RWPE1 (cell line): ENCODE measurements around the gene KLHDC7B.
A peak's percentile ranks its signal among the peaks of the same experiment; 100 is the strongest.

Experiments
- CTCF ChIA-PET: fragments of 350-600 bp; sonication (Branson Sonifier 250); formaldehyde crosslinking; extraction: SDS; loops from one replicate; lab custom pipeline; 2021; lab: Yijun Ruan, JAX
- POLR2A ChIA-PET: fragments of 400-600 bp; formaldehyde crosslinking; extraction: SDS; loops from one replicate; lab custom pipeline; 2020; ENCODE audit warnings: antibody characterized with exemption; ENCODE audit not compliant: low non-redundant PET; lab: Yijun Ruan, JAX
- DNase-seq: peaks from one replicate; pipeline ENCODE4 v3.0.0; 2012; ENCODE audit warnings: low spot score
- H3K27ac ChIP-seq: fragments of 450-650 bp; 2 replicates; pipeline ENCODE4 v1.5.1; 2017
- TF ChIP-seq, protein P1 (sequence below): fragments of 450-650 bp; conservative IDR thresholded peaks from 2 replicates; pipeline ENCODE4 v1.5.1; 2017; ENCODE audit warnings: low read depth, mild to moderate bottlenecking

The KLHDC7B gene

DNA sequence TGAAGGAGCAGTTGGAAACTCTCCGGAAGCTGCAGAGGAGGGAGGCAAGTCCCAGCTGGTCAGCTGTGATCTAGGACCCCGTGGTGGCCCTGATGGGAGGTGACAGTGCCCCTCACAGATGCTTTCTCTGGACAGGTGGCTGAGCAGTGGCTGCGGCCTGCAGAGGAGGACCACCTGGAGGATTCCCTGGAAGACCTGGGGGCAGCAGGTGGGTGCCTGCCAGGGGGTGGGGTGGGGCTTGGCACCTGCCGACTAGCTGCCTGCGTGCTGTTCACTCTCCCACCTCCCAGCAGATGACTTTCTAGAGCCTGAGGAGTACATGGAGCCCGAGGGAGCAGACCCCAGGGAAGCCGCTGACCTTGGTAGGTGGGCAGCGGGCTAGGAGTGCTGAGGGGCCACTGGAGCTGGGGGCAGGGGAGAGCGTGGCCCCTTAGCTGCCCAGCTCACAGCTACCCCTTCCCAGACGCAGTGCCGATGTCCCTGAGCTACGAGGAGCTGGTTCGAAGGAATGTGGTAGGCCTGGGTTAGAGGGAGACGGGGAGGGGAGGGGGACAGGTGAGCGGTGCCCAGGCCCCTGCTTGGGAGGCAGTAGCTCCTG, 23.4 kb upstream of the KLHDC7B start:
- TF ChIP-seq, protein P1, sequence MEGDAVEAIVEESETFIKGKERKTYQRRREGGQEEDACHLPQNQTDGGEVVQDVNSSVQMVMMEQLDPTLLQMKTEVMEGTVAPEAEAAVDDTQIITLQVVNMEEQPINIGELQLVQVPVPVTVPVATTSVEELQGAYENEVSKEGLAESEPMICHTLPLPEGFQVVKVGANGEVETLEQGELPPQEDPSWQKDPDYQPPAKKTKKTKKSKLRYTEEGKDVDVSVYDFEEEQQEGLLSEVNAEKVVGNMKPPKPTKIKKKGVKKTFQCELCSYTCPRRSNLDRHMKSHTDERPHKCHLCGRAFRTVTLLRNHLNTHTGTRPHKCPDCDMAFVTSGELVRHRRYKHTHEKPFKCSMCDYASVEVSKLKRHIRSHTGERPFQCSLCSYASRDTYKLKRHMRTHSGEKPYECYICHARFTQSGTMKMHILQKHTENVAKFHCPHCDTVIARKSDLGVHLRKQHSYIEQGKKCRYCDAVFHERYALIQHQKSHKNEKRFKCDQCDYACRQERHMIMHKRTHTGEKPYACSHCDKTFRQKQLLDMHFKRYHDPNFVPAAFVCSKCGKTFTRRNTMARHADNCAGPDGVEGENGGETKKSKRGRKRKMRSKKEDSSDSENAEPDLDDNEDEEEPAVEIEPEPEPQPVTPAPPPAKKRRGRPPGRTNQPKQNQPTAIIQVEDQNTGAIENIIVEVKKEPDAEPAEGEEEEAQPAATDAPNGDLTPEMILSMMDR: no peak
- ChIA-PET CTCF (no interaction called here), POLR2A (no interaction called here)
- peak overlapping the region; percentile 97 for H3K27ac ChIP-seq
- DNase-seq: no peak

DNA sequence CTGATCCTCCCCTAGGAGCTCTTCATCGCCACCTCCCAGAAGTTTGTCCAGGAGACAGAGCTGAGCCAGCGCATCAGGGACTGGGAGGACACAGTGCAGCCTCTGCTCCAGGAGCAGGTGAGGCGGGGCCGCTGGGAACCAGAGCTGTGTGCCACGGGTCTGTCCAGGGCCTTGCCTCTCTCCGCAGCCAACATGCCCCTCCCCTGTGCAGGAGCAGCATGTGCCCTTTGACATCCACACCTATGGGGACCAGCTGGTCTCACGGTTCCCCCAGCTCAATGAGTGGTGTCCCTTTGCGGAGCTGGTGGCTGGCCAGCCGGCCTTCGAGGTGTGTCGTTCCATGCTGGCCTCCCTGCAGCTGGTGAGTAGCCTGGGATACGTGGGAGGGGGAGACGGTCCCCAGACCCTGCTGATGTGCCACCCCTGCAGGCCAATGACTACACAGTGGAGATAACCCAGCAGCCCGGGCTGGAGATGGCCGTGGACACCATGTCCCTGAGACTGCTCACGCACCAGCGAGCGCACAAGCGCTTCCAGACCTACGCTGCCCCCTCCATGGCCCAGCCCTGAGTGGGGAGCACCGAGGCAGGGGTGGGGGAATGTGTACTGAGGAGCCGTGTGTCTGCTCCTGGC, 22.8 kb upstream of the KLHDC7B start:
- ChIA-PET CTCF (no interaction called here), POLR2A (no interaction called here)
- DNase-seq: no peak
- peak overlapping the region; percentile 97 for H3K27ac ChIP-seq
- TF ChIP-seq, protein P1: no peak

DNA sequence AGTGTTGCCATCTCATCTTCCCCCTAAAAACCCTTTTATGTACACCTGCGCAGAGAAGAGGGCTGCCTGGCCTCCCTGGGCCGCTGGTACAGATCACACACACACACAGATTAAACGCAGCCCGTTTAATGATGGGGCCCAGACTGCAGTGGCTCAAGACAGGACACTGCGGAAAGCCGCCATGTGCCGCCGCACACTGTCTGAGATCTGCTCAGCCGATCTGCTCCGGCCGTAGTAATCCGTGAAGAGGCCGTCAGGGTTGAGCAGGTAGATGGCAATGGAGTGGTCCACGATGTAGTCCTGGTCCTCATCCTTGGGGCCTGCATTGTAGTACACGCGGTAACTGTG, 22.3 kb upstream of the KLHDC7B start:
- POLR2A ChIA-PET: no interaction called here

DNA sequence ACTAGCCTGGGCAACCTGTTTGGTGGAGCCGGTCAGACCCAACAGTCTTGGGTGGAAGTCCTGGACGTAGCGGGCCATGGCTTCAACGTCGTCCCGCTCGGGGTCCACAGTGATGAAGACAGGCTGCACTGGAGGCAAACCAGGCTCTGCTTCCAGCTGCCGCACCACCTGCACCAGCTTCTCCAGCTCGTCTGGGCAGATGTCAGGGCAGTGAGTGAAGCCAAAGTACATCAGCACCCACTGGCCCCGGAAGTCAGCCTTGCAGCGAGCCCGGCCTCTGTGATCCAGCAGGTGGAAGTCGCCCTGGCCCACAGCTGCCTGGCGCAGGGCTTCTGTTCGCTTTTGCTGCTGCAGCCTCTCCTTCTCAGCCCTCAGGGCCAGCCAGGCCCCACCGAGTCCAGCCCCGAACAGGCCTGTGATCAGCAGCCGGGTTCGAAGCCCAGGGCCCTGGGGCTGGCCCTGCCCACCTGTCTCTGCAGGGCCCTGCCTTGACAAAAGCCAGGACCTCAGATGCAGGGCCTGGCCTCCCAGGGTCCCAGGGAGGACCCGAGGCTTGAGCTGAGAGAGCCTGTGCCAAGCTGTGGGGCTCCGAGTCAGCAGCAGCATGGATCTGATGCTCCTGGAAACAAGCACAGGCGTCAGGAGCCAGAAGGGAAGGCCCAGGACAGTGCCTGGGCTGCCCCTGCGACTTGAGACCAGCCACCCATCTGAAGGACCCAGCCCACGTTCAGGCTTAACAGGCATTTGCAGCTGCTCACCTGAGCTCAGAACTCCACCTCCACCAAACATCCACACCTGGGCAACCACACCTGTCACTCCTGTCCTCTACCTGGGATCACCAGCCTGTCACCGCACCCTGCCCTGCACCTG, 21.7 kb upstream of the KLHDC7B start:
- CTCF ChIA-PET: no interaction called here
- POLR2A ChIA-PET: no interaction called here
- no peak for DNase-seq
- TF ChIP-seq, protein P1: no peak
- peak overlapping the region; percentile 97 for H3K27ac ChIP-seq

More for the DNA sequence above, 22.3 kb upstream of the KLHDC7B start:
- CTCF ChIA-PET: no interaction called here
- DNase-seq: no peak
- H3K27ac ChIP-seq: peak overlapping the region; percentile 97
- TF ChIP-seq, protein P1: no peak

DNA sequence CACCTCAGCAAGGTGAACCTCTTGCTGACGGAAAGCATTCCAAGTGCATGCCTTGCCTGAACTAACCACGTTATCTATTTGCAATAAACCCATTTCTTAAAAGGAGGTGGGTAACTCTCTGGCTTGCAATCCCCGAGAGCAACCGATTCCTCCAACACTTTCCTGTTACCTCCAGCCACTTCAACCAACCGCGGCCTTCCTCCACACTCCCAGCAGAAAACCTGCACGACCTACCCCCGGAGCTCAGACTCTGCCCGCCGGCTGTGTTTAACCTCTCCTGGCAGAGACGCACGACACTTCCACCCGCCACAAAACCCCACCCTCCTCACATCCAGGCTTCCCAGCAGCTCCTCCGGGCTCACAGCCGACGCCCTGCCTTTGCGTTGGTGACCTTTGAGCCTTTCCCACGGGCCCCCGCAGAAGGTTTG, 21.0 kb upstream of the KLHDC7B start:
- peak overlapping the region; percentile 97 for H3K27ac ChIP-seq
- no peak for DNase-seq
- TF ChIP-seq, protein P1: no peak
- ChIA-PET POLR2A (no interaction called here), CTCF (no interaction called here)
